HG03280 (cell line): ENCODE data around the gene LRPPRC.

Experiments
- ATAC-seq: cut with Tn5 transposase; IDR thresholded peaks from one replicate; pipeline ENCODE4 v1.9.1; 2021; ENCODE audit warnings: mild to moderate bottlenecking, moderate library complexity; ENCODE audit not compliant: unreplicated experiment

The LRPPRC gene

GRCh38 chr2:43984533-43984932 lies 11.3 kb downstream of the LRPPRC start:
- ATAC-seq = no peak

GRCh38 chr2:43980902-43981301 lies 14.9 kb downstream of the LRPPRC start:
- ATAC-seq = no peak

GRCh38 chr2:43977677-43978375 lies 18.0 kb downstream of the LRPPRC start:
- ATAC-seq = no peak

- ATAC-seq = no peak
Observed at GRCh38 chr2:43960921-43961320, 34.9 kb downstream of the LRPPRC start.

- ATAC-seq = no peak
Observed at GRCh38 chr2:43958397-43959275, 37.2 kb downstream of the LRPPRC start.

GRCh38 chr2:43950383-43951008 lies 45.3 kb downstream of the LRPPRC start:
- ATAC-seq = no peak

- no peak for ATAC-seq
Observed at GRCh38 chr2:43948370-43948769, 47.4 kb downstream of the LRPPRC start.

- no peak for ATAC-seq
Observed at GRCh38 chr2:43946685-43947084, 49.1 kb downstream of the LRPPRC start.

GRCh38 chr2:43945439-43945838 lies 50.4 kb downstream of the LRPPRC start:
- ATAC-seq = no peak

GRCh38 chr2:43944915-43945314 lies 50.9 kb downstream of the LRPPRC start:
- no peak for ATAC-seq

GRCh38 chr2:43943809-43944452 lies 51.9 kb downstream of the LRPPRC start:
- no peak for ATAC-seq

- ATAC-seq = no peak
Observed at GRCh38 chr2:43943323-43943722, 52.5 kb downstream of the LRPPRC start.

GRCh38 chr2:43942881-43943280 lies 52.9 kb downstream of the LRPPRC start:
- no peak for ATAC-seq

- ATAC-seq = no peak
Observed at GRCh38 chr2:43941966-43942365, 53.8 kb downstream of the LRPPRC start.

- no peak for ATAC-seq
Observed at GRCh38 chr2:43941359-43941758, 54.4 kb downstream of the LRPPRC start.

- no peak for ATAC-seq
Observed at GRCh38 chr2:43939695-43940256, 56.0 kb downstream of the LRPPRC start.

GRCh38 chr2:43937269-43937820 lies 58.4 kb downstream of the LRPPRC start:
- ATAC-seq = no peak

- ATAC-seq = no peak
Observed at GRCh38 chr2:43934567-43934966, 61.2 kb downstream of the LRPPRC start.

GRCh38 chr2:43931293-43931692 lies 64.5 kb downstream of the LRPPRC start:
- no peak for ATAC-seq

GRCh38 chr2:43927442-43927841 lies 68.3 kb downstream of the LRPPRC start:
- ATAC-seq = no peak

GRCh38 chr2:43925431-43925830 lies 70.4 kb downstream of the LRPPRC start:
- ATAC-seq = no peak
